ENCODE data around the gene ZYG11B. TPM values are rescaled to one million over a fixed set of nuclear protein-coding genes. Genes with fewer than 3 reads are reported as not detected.

Gene ZYG11B
- total RNA-seq, 1 experiment from 2014 or later = 20.6 TPM

DNA sequence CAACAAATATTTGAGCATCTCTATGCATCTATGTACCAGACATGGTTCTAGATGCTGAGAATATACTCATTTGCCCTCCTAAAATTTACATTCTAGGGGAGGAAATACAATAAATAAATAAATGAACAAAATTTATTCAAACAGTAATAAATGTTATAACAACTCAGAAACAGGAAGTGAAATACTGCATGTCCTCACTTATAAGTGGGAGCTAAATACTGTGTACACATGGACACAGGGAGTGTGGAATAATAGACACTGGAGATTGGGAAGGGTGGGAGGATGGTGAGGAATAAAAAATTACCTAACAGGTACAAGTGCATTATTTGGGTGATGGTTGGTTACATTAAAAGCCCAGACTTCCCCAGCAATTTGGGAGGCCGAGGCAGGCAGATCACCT is 32.4 kb upstream of the ZYG11B start:
- Histone ChIP-seq H3K23me2 (ENCODE audit: insufficient read length, low read depth, low read length, poor library complexity, severe bottlenecking) (peaks cover 9% of the 10 kb centered on the region), H3K23ac (ENCODE audit: insufficient read length, low read depth, low read length) (no peak overlapping the region), H3K4me1 (ENCODE audit: insufficient read depth, low read length) (no peaks in the 10 kb centered on the region), H3T11ph (ENCODE audit: low read length) (no peak overlapping the region), H2AK5ac (ENCODE audit: insufficient read length, low read length) (no peak overlapping the region), H3K4ac (ENCODE audit: low read depth, low read length) (no peak overlapping the region), H3K14ac (ENCODE audit: insufficient read depth, low read length) (no peak overlapping the region), H3K27ac (ENCODE audit: insufficient read length, low read depth, low read length) (no peak overlapping the region), H3K4me2 (ENCODE audit: insufficient read depth, insufficient read length, low read length) (no peak overlapping the region), H3K79me1 (ENCODE audit: insufficient read depth, low read depth, low read length, poor library complexity, severe bottlenecking) (peaks cover 5% of the 10 kb centered on the region), H2BK20ac (ENCODE audit: low read depth, low read length, poor library complexity, severe bottlenecking) (no peak overlapping the region), H4K5ac (ENCODE audit: insufficient read length, low read depth, low read length) (no peak overlapping the region), H2BK5ac (ENCODE audit: insufficient read length, low read length) (no peak overlapping the region), H4K91ac (ENCODE audit: insufficient read length, low read depth, low read length) (no peak overlapping the region), H2BK120ac (ENCODE audit: low read depth, low read length, poor library complexity, severe bottlenecking) (no peak overlapping the region), H3K56ac (ENCODE audit: insufficient read length, low read depth, low read length) (no peak overlapping the region), H3K9me3 (ENCODE audit: control insufficient read depth, low read depth, low read length) (no peaks in the 10 kb centered on the region), H3K18ac (ENCODE audit: insufficient read length, low read depth, low read length) (no peak overlapping the region), H2AFZ (ENCODE audit: low read length) (no peak overlapping the region), H2BK12ac (ENCODE audit: insufficient read length, low read depth, low read length) (no peak overlapping the region), H4K8ac (replicated peaks; ENCODE audit: insufficient read length, low read depth, low read length) (no peak overlapping the region), H3K27me3 (ENCODE audit: insufficient read depth, low read length) (no peaks in the 10 kb centered on the region), H2BK15ac (ENCODE audit: low read depth, low read length) (no peak overlapping the region), H4K20me1 (ENCODE audit: control insufficient read depth, insufficient read depth, insufficient read length) (no peaks in the 10 kb centered on the region), H3K9ac (ENCODE audit: extremely low read depth, insufficient read length, low read length) (no peak overlapping the region), H3K79me2 (ENCODE audit: insufficient read depth, low read length) (peaks cover 15% of the 10 kb centered on the region; the same call in 1 of the 2 replicates)
- no peak for DNase-seq
- Mint-ChIP-seq H3K9me3 (no peaks in the 10 kb centered on the region), H3K36me3 (ENCODE audit: insufficient read depth in 1 of 3, low read depth in 3 of 3) (peaks cover 22 to 64% (median 60%) of the 10 kb centered on the region in 3 experiments), H3K4me3 (no peak overlapping the region; a peak in 1 of 5 replicates), H3K27ac (no peak overlapping the region), H3K4me1 (peaks cover 12 to 14% of the 10 kb centered on the region in 2 experiments), H3K27me3 (ENCODE audit: low read depth) (peaks cover 3% of the 10 kb centered on the region; the same call in 1 of the 2 replicates)
- no CpG with 5 or more reads among the region's 1 CpG for WGBS (ENCODE audit: extremely low coverage, insufficient read length, low lambda C conversion rate)
- TF ChIP-seq, protein P1, sequence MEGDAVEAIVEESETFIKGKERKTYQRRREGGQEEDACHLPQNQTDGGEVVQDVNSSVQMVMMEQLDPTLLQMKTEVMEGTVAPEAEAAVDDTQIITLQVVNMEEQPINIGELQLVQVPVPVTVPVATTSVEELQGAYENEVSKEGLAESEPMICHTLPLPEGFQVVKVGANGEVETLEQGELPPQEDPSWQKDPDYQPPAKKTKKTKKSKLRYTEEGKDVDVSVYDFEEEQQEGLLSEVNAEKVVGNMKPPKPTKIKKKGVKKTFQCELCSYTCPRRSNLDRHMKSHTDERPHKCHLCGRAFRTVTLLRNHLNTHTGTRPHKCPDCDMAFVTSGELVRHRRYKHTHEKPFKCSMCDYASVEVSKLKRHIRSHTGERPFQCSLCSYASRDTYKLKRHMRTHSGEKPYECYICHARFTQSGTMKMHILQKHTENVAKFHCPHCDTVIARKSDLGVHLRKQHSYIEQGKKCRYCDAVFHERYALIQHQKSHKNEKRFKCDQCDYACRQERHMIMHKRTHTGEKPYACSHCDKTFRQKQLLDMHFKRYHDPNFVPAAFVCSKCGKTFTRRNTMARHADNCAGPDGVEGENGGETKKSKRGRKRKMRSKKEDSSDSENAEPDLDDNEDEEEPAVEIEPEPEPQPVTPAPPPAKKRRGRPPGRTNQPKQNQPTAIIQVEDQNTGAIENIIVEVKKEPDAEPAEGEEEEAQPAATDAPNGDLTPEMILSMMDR (conservative IDR thresholded peaks at IDR 0.05) = no peak

Data from H9 (cell line).